GM12891 (cell line): Measurements from ENCODE around the gene MAMDC2.

Source experiments
- PAX5 ChIP-seq: IDR thresholded peaks from 2 replicates; pipeline ENCODE4 v1.6.1; 2011; ENCODE audit warnings: low read length, moderate library complexity, mild to moderate bottlenecking; ENCODE audit not compliant: insufficient read depth, severe bottlenecking
- POLR2A ChIP-seq: IDR thresholded peaks from 2 replicates; pipeline ENCODE4 v1.6.1; 2011; ENCODE audit warnings: low read depth, low read length, control low read depth
- POLR2AphosphoS5 ChIP-seq: IDR thresholded peaks from 2 replicates; pipeline ENCODE4 v1.6.1; 2011; ENCODE audit warnings: low read depth, low read length, control low read depth
- SPI1 ChIP-seq: IDR thresholded peaks from 2 replicates; pipeline ENCODE4 v1.6.1; 2011; ENCODE audit warnings: low read depth, low read length, control low read depth
- TAF1 ChIP-seq: IDR thresholded peaks from 2 replicates; pipeline ENCODE4 v1.6.1; 2011; ENCODE audit warnings: low read depth, low read length, control low read depth

- TF ChIP-seq POLR2A (no peak), POLR2AphosphoS5 (no peak), PAX5 (no peak), TAF1 (no peak), SPI1 (peak; percentile 23; the same call in 1 of the 2 replicates)
Measured at GRCh38 chr9:70130266-70130665, 86.6 kb downstream of the MAMDC2 start.
